ENCODE data around the gene B3GALT6. TPM values are rescaled to one million over a fixed set of nuclear protein-coding genes. Genes with fewer than 3 reads are reported as not detected.
"Not testable (repeated sequence)": the region's sequence is repeated elsewhere in the genome, so short reads cannot be mapped to it uniquely, and the experiment has no call there.

Gene B3GALT6
- polyA plus RNA-seq = 10 to 100 TPM in 1 of 3 donors, 1 to 10 TPM in 2; 8.9 to 13.0 (median 8.9) TPM

- 8 to 22% (median 8%) methylated on average over 19 to 100 of the region's 100 CpGs for WGBS, 3 donors
- H3K27ac ChIP-seq (ENCODE audit: low read depth, low read length) = no peak within 1 kb of the TSS
Measured at GRCh38 chr1:1232208-1232795, at the start of gene B3GALT6. Gene B3GALT6 (plus strand): TSS chr1:1232237. CDS start chr1:1232279, 42 bp downstream.

GRCh38 chr1:1182491-1183220, 49.4 kb upstream of the B3GALT6 start:
- no peak overlapping the region for H3K27ac ChIP-seq (ENCODE audit: low read depth, low read length)
- 38 to 78% (median 40%) methylated on average over 38 to 39 of the region's 39 CpGs for whole genome bisulfite sequencing, 3 donors

- WGBS, 3 donors = 58 to 73% (median 59%) methylated on average over 14 to 21 of the region's 21 CpGs
- no peak overlapping the region for H3K27ac ChIP-seq (ENCODE audit: low read depth, low read length)
Measured at GRCh38 chr1:1183221-1183747, 48.8 kb upstream of the B3GALT6 start.

- no peak overlapping the region for H3K27ac ChIP-seq (ENCODE audit: low read depth, low read length)
- WGBS, 3 donors = 83 to 88% (median 87%) methylated on average over 30 to 32 of the region's 33 CpGs
Measured at GRCh38 chr1:1183833-1184775, 47.9 kb upstream of the B3GALT6 start.

- 87 to 91% (median 90%) methylated on average over 31 of the region's 31 CpGs for WGBS, 3 donors
- no peak overlapping the region for H3K27ac ChIP-seq (ENCODE audit: low read depth, low read length)
Measured at GRCh38 chr1:1185101-1185765, 46.8 kb upstream of the B3GALT6 start.

- no peak overlapping the region for H3K27ac ChIP-seq (ENCODE audit: low read depth, low read length)
Measured at GRCh38 chr1:1187938-1188337, 44.1 kb upstream of the B3GALT6 start.

GRCh38 chr1:1189111-1189510, 42.9 kb upstream of the B3GALT6 start:
- WGBS, 3 donors = 43 to 89% (median 51%) methylated on average over 5 of the region's 5 CpGs
- no peak overlapping the region for H3K27ac ChIP-seq (ENCODE audit: low read depth, low read length)

GRCh38 chr1:1191734-1192133, 40.3 kb upstream of the B3GALT6 start:
- WGBS, 3 donors = 82 to 94% (median 91%) methylated on average over 11 of the region's 11 CpGs
- no peak overlapping the region for H3K27ac ChIP-seq (ENCODE audit: low read depth, low read length)

- 68 to 97% (median 95%) methylated on average over 3 of the region's 3 CpGs for WGBS, 3 donors
- H3K27ac ChIP-seq (ENCODE audit: low read depth, low read length) = no peak overlapping the region
Measured at GRCh38 chr1:1194723-1195122, 37.3 kb upstream of the B3GALT6 start.

GRCh38 chr1:1195726-1196125, 36.3 kb upstream of the B3GALT6 start:
- H3K27ac ChIP-seq (ENCODE audit: low read depth, low read length) = not testable (repeated sequence)
- WGBS, 3 donors = 84 to 99% (median 96%) methylated on average over 6 of the region's 6 CpGs

GRCh38 chr1:1196431-1197187, 35.4 kb upstream of the B3GALT6 start:
- H3K27ac ChIP-seq (ENCODE audit: low read depth, low read length) = no peak overlapping the region
- WGBS, 3 donors = 83 to 88% (median 87%) methylated on average over 13 of the region's 13 CpGs

- 86 to 95% (median 90%) methylated on average over 4 to 8 of the region's 8 CpGs for WGBS, 3 donors
- H3K27ac ChIP-seq (ENCODE audit: low read depth, low read length) = no peak overlapping the region
Measured at GRCh38 chr1:1197188-1197500, 34.9 kb upstream of the B3GALT6 start.

GRCh38 chr1:1197551-1198422, 34.2 kb upstream of the B3GALT6 start:
- WGBS, 3 donors = 90 to 94% (median 93%) methylated on average over 36 to 48 of the region's 48 CpGs
- no peak overlapping the region for H3K27ac ChIP-seq (ENCODE audit: low read depth, low read length)

- H3K27ac ChIP-seq (ENCODE audit: low read depth, low read length) = no peak overlapping the region
- WGBS, 3 donors = 72 to 77% (median 77%) methylated on average over 13 to 23 of the region's 23 CpGs
Measured at GRCh38 chr1:1198423-1199140, 33.5 kb upstream of the B3GALT6 start.

GRCh38 chr1:1199141-1199960, 32.7 kb upstream of the B3GALT6 start:
- no peak overlapping the region for H3K27ac ChIP-seq (ENCODE audit: low read depth, low read length)
- 84 to 87% (median 86%) methylated on average over 21 to 22 of the region's 22 CpGs for WGBS, 3 donors
